SK-N-SH treated with all-trans-retinoic acid at 6 μM for 48 hours (cell line): ENCODE results near the gene DAB2.

Experiments
- ATAC-seq: fragments of 200-7000 bp; cut with Tn5 transposase; 3 replicates; pipeline ENCODE4 v1.9.1; 2020; ENCODE audit warnings: mild to moderate bottlenecking, moderate library complexity
- ARNTL ChIP-seq: fragments of 450-650 bp; formaldehyde crosslinking; IDR thresholded peaks from 2 replicates; pipeline ENCODE4 v1.5.0; 2020; ENCODE audit warnings: low read depth, mild to moderate bottlenecking, moderate library complexity, borderline replicate concordance
- BACH2 ChIP-seq: fragments of 250-450 bp; sonication (Bioruptor Pico); IDR thresholded peaks from 2 replicates; pipeline ENCODE4 v1.9.0; 2021; ENCODE audit warnings: mild to moderate bottlenecking, borderline replicate concordance
- CREB5 ChIP-seq: fragments of 250-450 bp; sonication (Bioruptor Pico); IDR thresholded peaks from 2 replicates; pipeline ENCODE4 v1.5.1; 2020; ENCODE audit warnings: low read depth, mild to moderate bottlenecking, moderate library complexity
- CSDC2 ChIP-seq: fragments of 250-450 bp; sonication (Bioruptor Pico); IDR thresholded peaks from 2 replicates; pipeline ENCODE4 v1.5.0; 2020; ENCODE audit warnings: mild to moderate bottlenecking, moderate library complexity
- CSRNP3 ChIP-seq: fragments of 250-450 bp; sonication (Bioruptor Pico); IDR thresholded peaks from 2 replicates; pipeline ENCODE4 v1.5.1; 2021; ENCODE audit warnings: mild to moderate bottlenecking, moderate library complexity
- ESRRG ChIP-seq: fragments of 250-450 bp; sonication (Bioruptor Pico); IDR thresholded peaks from 2 replicates; pipeline ENCODE4 v1.6.1; 2021; ENCODE audit warnings: mild to moderate bottlenecking
- GLIS3 ChIP-seq: fragments of 250-450 bp; sonication (Bioruptor Pico); IDR thresholded peaks from 2 replicates; pipeline ENCODE4 v1.5.0; 2020; ENCODE audit warnings: mild to moderate bottlenecking, moderate library complexity
- ISL1 ChIP-seq: fragments of 250-450 bp; sonication (Bioruptor Pico); IDR thresholded peaks from 2 replicates; pipeline ENCODE4 v2.1.2; 2022; ENCODE audit warnings: mild to moderate bottlenecking, moderate library complexity
- OSR1 ChIP-seq: fragments of 250-450 bp; sonication (Bioruptor Pico); IDR thresholded peaks from 2 replicates; pipeline ENCODE4 v1.8.0; 2022; ENCODE audit warnings: moderate library complexity, mild to moderate bottlenecking, inconsistent platforms
- PATZ1 ChIP-seq: fragments of 250-450 bp; sonication (Bioruptor Pico); IDR thresholded peaks from 2 replicates; pipeline ENCODE4 v1.8.0; 2020; ENCODE audit warnings: mild to moderate bottlenecking, moderate library complexity, borderline replicate concordance
- PPARA ChIP-seq: fragments of 250-450 bp; sonication (Bioruptor Pico); IDR thresholded peaks from 2 replicates; pipeline ENCODE4 v1.5.0; 2020; ENCODE audit warnings: mild to moderate bottlenecking, borderline replicate concordance
- RARB ChIP-seq: fragments of 250-450 bp; sonication (Bioruptor Pico); IDR thresholded peaks from 2 replicates; pipeline ENCODE4 v1.8.0; 2021; ENCODE audit warnings: mild to moderate bottlenecking, moderate library complexity
- SNAI2 ChIP-seq: fragments of 250-450 bp; sonication (Bioruptor Pico); IDR thresholded peaks from 2 replicates; pipeline ENCODE4 v1.5.0; 2020; ENCODE audit warnings: mild to moderate bottlenecking, moderate library complexity
- TCF4 ChIP-seq: fragments of 250-450 bp; sonication (Bioruptor Pico); IDR thresholded peaks from 2 replicates; pipeline ENCODE4 v1.8.0; 2021; ENCODE audit warnings: mild to moderate bottlenecking, moderate library complexity, borderline replicate concordance
- TOX ChIP-seq: fragments of 250-450 bp; sonication (Bioruptor Pico); IDR thresholded peaks from 2 replicates; pipeline ENCODE4 v1.8.0; 2021; ENCODE audit warnings: mild to moderate bottlenecking, moderate library complexity, borderline replicate concordance
- TSHZ2 ChIP-seq: fragments of 250-450 bp; sonication (Bioruptor Pico); IDR thresholded peaks from 2 replicates; pipeline ENCODE4 v1.5.0; 2020; ENCODE audit warnings: mild to moderate bottlenecking, moderate library complexity
- ZFP3 ChIP-seq: fragments of 250-450 bp; sonication (Bioruptor Pico); IDR thresholded peaks from 2 replicates; pipeline ENCODE4 v1.5.0; 2020; ENCODE audit warnings: mild to moderate bottlenecking, moderate library complexity
- ZFP30 ChIP-seq: fragments of 450-650 bp; formaldehyde crosslinking; IDR thresholded peaks from 2 replicates; pipeline ENCODE4 v1.5.0; 2022; ENCODE audit warnings: mild to moderate bottlenecking, moderate library complexity
- ZNF565 ChIP-seq: fragments of 450-650 bp; formaldehyde crosslinking; conservative IDR thresholded peaks from 2 replicates; pipeline ENCODE4 v1.5.0; 2020; ENCODE audit warnings: low read depth, mild to moderate bottlenecking, moderate library complexity
- ZNF70 ChIP-seq: fragments of 450-650 bp; formaldehyde crosslinking; IDR thresholded peaks from 2 replicates; pipeline ENCODE4 v1.5.0; 2020; ENCODE audit warnings: mild to moderate bottlenecking, moderate library complexity
- ZNF8 ChIP-seq: fragments of 450-650 bp; formaldehyde crosslinking; IDR thresholded peaks from 2 replicates; pipeline ENCODE4 v1.5.0; 2020; ENCODE audit warnings: mild to moderate bottlenecking, moderate library complexity

Gene DAB2

GRCh38 chr5:39427633-39428032 lies 2.9 kb upstream of the DAB2 start:
- TF ChIP-seq TOX (CRISPR knock-in tag) (no peak), GLIS3 (CRISPR knock-in tag) (no peak)
- TF ChIP-seq, all 23 proteins: peak for 0
- no peak for ATAC-seq

GRCh38 chr5:39427229-39427628 lies 2.4 kb upstream of the DAB2 start:
- TF ChIP-seq RARB (no peak), ZNF565 (CRISPR knock-in tag) (no peak), BACH2 (CRISPR knock-in tag) (no peak), ARNTL (no peak), ZNF70 (CRISPR knock-in tag) (no peak), CREB5 (CRISPR knock-in tag) (no peak), TCF4 (CRISPR knock-in tag) (no peak), CSDC2 (CRISPR knock-in tag) (no peak), ISL1 (CRISPR knock-in tag) (no peak), TSHZ2 (no peak), TOX (CRISPR knock-in tag) (no peak)
- no peak for ATAC-seq

- TF ChIP-seq ZFP3 (CRISPR knock-in tag), result no peak
- no peak for TF ChIP-seq TSHZ2
- no peak for TF ChIP-seq OSR1 (CRISPR knock-in tag)
- no peak for TF ChIP-seq TCF4 (CRISPR knock-in tag)
- no peak for TF ChIP-seq ESRRG (CRISPR knock-in tag)
- no peak for ATAC-seq
These were observed 1.9 kb upstream of the DAB2 start for GRCh38 chr5:39426746-39427105.

GRCh38 chr5:39426051-39426745 lies 1.4 kb upstream of the DAB2 start:
- ATAC-seq, result no peak
- TF ChIP-seq ZFP3 (CRISPR knock-in tag), result no peak
- TF ChIP-seq ARNTL, result no peak
- no peak for TF ChIP-seq TOX (CRISPR knock-in tag)
- no peak for TF ChIP-seq ZNF565 (CRISPR knock-in tag)
- TF ChIP-seq ISL1 (CRISPR knock-in tag), result no peak
- no peak for TF ChIP-seq ZNF8 (CRISPR knock-in tag)
- TF ChIP-seq TCF4 (CRISPR knock-in tag), result no peak
- TF ChIP-seq RARB, result no peak
- no peak for TF ChIP-seq TSHZ2
- no peak for TF ChIP-seq CSDC2 (CRISPR knock-in tag)
- no peak for TF ChIP-seq GLIS3 (CRISPR knock-in tag)
- no peak for TF ChIP-seq SNAI2 (CRISPR knock-in tag)
- no peak for TF ChIP-seq CSRNP3
- no peak for TF ChIP-seq PATZ1 (CRISPR knock-in tag)
- no peak for TF ChIP-seq ESRRG (CRISPR knock-in tag)
- no peak for TF ChIP-seq ZFP30
- TF ChIP-seq PPARA (CRISPR knock-in tag), result no peak
- no peak for TF ChIP-seq ZNF70 (CRISPR knock-in tag)
